Kidney epithelial cell (primary cell): ENCODE results near the gene PALLD. TPM values are rescaled to one million over a fixed set of nuclear protein-coding genes. Genes with fewer than 3 reads are reported as not detected.

Source experiments
- DNase-seq: peaks from one replicate; pipeline ENCODE4 v3.0.0-alpha.2; 2010; ENCODE audit warnings: low read depth
- H3K27me3 ChIP-seq: 2 replicates; pipeline ENCODE4 v1.6.0; 2011; ENCODE audit warnings: low read length; ENCODE audit not compliant: control insufficient read depth, insufficient read depth
- H3K36me3 ChIP-seq: 2 replicates; pipeline ENCODE4 v1.5.1; 2011; ENCODE audit warnings: low read length; ENCODE audit not compliant: control insufficient read depth, insufficient read depth
- H3K4me3 ChIP-seq: 2 replicates; pipeline ENCODE4 v1.5.1; 2011; ENCODE audit warnings: low read depth, mild to moderate bottlenecking, control low read depth, low read length
- CTCF ChIP-seq: IDR thresholded peaks from 2 replicates; pipeline ENCODE4 v1.5.1; 2011; ENCODE audit warnings: mild to moderate bottlenecking, moderate library complexity, low read length, control low read depth, inconsistent platforms; ENCODE audit not compliant: insufficient read depth, poor library complexity, severe bottlenecking
- total RNA-seq: library from RNA; depleted of rRNA; stranded (reverse); fragments of >200 nt; gene quantifications from 2 replicates; pipeline ENCODE4 v1.2.3, GENCODE V29; 2015

PALLD gene
- total RNA-seq, 1 donor from 2014 or later, result 77.4 TPM

- no peak for TF ChIP-seq CTCF
- no peaks in the 10 kb centered on the region for H3K27me3 ChIP-seq
Observed at GRCh38 chr4:168553714-168554370, 57.0 kb downstream of the PALLD start.

GRCh38 chr4:168555437-168555836 lies 58.6 kb downstream of the PALLD start:
- Histone ChIP-seq H3K27me3 (no peaks in the 10 kb centered on the region), H3K4me3 (no peak overlapping the region), H3K36me3 (no peaks in the 10 kb centered on the region)
- DNase-seq, result no peak
- TF ChIP-seq CTCF, result no peak

More at GRCh38 chr4:168553714-168554370, 57.0 kb downstream of the PALLD start:
- DNase-seq, result no peak
- H3K36me3 ChIP-seq, result no peaks in the 10 kb centered on the region
- H3K4me3 ChIP-seq, result no peak overlapping the region

- Histone ChIP-seq H3K27me3 (no peaks in the 10 kb centered on the region), H3K36me3 (no peaks in the 10 kb centered on the region), H3K4me3 (no peak overlapping the region)
- no peak for TF ChIP-seq CTCF
- DNase-seq, result no peak
Observed at GRCh38 chr4:168557658-168558057, 60.8 kb downstream of the PALLD start.

DNA sequence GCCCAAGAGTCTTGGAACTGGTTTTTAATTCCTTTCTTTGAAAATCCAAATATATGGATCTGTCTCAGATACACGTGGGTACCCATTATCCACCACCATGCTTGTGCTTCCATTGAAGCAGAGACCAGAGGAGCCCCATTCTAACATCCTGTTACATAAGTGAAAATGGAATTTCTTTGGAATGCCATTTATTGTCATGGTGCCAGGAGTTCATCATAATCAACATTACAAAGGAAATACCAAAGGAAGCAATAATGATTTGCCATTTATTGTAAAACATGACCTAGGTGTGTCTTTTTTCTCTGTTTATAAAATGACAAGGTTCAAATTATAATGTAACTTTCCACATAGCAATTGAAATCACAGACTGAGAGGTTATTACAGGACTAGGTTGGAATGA lies 61.7 kb downstream of the PALLD start:
- H3K27me3 ChIP-seq, result no peaks in the 10 kb centered on the region
- TF ChIP-seq CTCF, result no peak
- DNase-seq, result no peak
- no peak overlapping the region for H3K4me3 ChIP-seq
- no peaks in the 10 kb centered on the region for H3K36me3 ChIP-seq

- no peak overlapping the region for H3K4me3 ChIP-seq
- DNase-seq, result no peak
- no peak for TF ChIP-seq CTCF
- no peaks in the 10 kb centered on the region for H3K27me3 ChIP-seq
- H3K36me3 ChIP-seq, result no peaks in the 10 kb centered on the region
Observed at GRCh38 chr4:168560184-168561180, 63.6 kb downstream of the PALLD start.
